Lower lobe of right lung (tissue), 2 donors: ENCODE measurements around the gene DEFB129. TPM values are rescaled to one million over a fixed set of nuclear protein-coding genes. Genes with fewer than 3 reads are reported as not detected.

Source experiments
- ATAC-seq, 2 donors: fragments of 200-7000 bp; cut with Tn5 transposase; one replicate each; pipeline ENCODE4 v1.9.1; 2020 to 2022; ENCODE audit warnings: mild to moderate bottlenecking in 2 of 2, moderate library complexity in 2 of 2
- DNase-seq: peaks from one replicate; pipeline ENCODE4 v3.0.0-alpha.2; 2020
- H3K27ac ChIP-seq: fragments of 200-600 bp; one replicate; pipeline ENCODE4 v1.8.0; 2022
- H3K27me3 ChIP-seq: fragments of 200-600 bp; one replicate; pipeline ENCODE4 v1.8.0; 2022; ENCODE audit warnings: low read depth
- H3K36me3 ChIP-seq: fragments of 200-600 bp; one replicate; pipeline ENCODE4 v1.8.0; 2022; ENCODE audit warnings: mild to moderate bottlenecking
- H3K4me1 ChIP-seq: fragments of 200-600 bp; one replicate; pipeline ENCODE4 v1.8.0; 2022
- H3K4me3 ChIP-seq: fragments of 200-600 bp; one replicate; pipeline ENCODE4 v1.8.0; 2022; ENCODE audit warnings: mild to moderate bottlenecking
- H3K9me3 ChIP-seq: fragments of 200-600 bp; one replicate; pipeline ENCODE4 v1.8.0; 2022
- CTCF ChIP-seq: fragments of 200-600 bp; IDR thresholded peaks from one replicate; pipeline ENCODE4 v1.8.0; 2022; ENCODE audit warnings: antibody characterized with exemption, mild to moderate bottlenecking
- intact Hi-C: fragments of 100-400 bp; cut with DNase I; formaldehyde crosslinking; loops from one replicate; pipeline ENCODE4 v1.11.0; 2022
- total RNA-seq: library from RNA; stranded (reverse); fragmentation: NEBNext Ultra II Directional; extraction: Animal tissue kit (Norgen Biotek cat#: 25700); gene quantifications from one replicate; pipeline ENCODE4 v1.2.1, GENCODE V29; 2021
- donor health status: DM: no; HTN: yes; CAD: no; lungs with severe emphysema.

Gene DEFB129
- total RNA-seq, 1 donor from 2014 or later: not detected

GRCh38 chr20:278607-279571 lies 51.8 kb downstream of the DEFB129 start:
- H3K4me1 ChIP-seq: no peaks in the 10 kb centered on the region
- ATAC-seq (peak; percentile 37 to 43), DNase-seq (no peak)
- no peaks in the 10 kb centered on the region for H3K27me3 ChIP-seq
- H3K9me3 ChIP-seq: no peaks in the 10 kb centered on the region
- no peak overlapping the region for H3K27ac ChIP-seq
- H3K4me3 ChIP-seq: peak overlapping the region; percentile 35
- H3K36me3 ChIP-seq: peaks cover 47% of the 10 kb centered on the region
- peak; percentile 26 for TF ChIP-seq CTCF
- intact Hi-C loops: no loop called here

Other genes with a start within 250 kb of the DEFB129 start
- gene DEFB125, start 139.6 kb upstream of the DEFB129 start, total RNA-seq: not detected
- gene DEFB126, start 84.7 kb upstream of the DEFB129 start, total RNA-seq: not detected
- gene DEFB127, start 69.8 kb upstream of the DEFB129 start, total RNA-seq: not detected
- not detected for gene DEFB128, start 37.5 kb upstream of the DEFB129 start, total RNA-seq
- not detected for gene DEFB132, start 30.5 kb downstream of the DEFB129 start, total RNA-seq
- 11.6 TPM for gene C20orf96, start 63.5 kb downstream of the DEFB129 start, total RNA-seq
- gene ZCCHC3, start 70.3 kb downstream of the DEFB129 start, total RNA-seq: 15.6 TPM
- 9.8 TPM for gene SOX12, start 98.3 kb downstream of the DEFB129 start, total RNA-seq
- gene NRSN2, start 119.9 kb downstream of the DEFB129 start, total RNA-seq: 17.3 TPM
- gene TRIB3, start 153.5 kb downstream of the DEFB129 start, total RNA-seq: 13.9 TPM
- gene RBCK1, start 181.0 kb downstream of the DEFB129 start, total RNA-seq: 95.7 TPM
- gene TBC1D20, start 235.3 kb downstream of the DEFB129 start, total RNA-seq: 40.3 TPM